HG03469 (cell line): ENCODE results near the gene HTN3.
A peak's percentile ranks its signal among the peaks of the same experiment; 100 is the strongest.
"Not testable (repeated sequence)": the region's sequence is repeated elsewhere in the genome, so short reads cannot be mapped to it uniquely, and the experiment has no call there.

ENCODE experiments used
- ATAC-seq: cut with Tn5 transposase; IDR thresholded peaks from one replicate; pipeline ENCODE4 v1.9.1; 2021; ENCODE audit warnings: mild to moderate bottlenecking, moderate library complexity, moderate number of reproducible peaks; ENCODE audit not compliant: unreplicated experiment

The HTN3 gene

DNA sequence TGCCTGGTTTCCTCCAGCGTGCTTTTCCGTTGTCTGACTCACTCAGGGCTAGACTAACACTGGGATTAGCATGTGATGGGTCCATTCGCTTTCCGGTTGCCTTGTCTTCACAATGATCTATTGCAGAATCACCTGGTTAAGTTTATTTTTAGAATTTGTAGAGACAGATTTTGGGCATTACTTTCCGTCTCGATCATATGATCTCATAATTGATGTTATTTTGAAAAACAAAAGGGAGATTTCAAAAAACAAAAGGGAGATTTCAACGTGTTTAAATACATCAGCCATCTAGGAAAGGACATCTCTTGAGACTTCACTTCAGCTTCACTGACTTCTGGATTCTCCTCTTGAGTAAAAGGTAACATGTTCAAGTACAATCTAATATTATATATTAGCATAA, at the start of gene HTN3:
HTN3 (plus strand) TSS at position 301 of the 400 bp plus-strand sequence. CDS start 2,282 bp downstream, outside the sequence.
- not testable (repeated sequence) for ATAC-seq

DNA sequence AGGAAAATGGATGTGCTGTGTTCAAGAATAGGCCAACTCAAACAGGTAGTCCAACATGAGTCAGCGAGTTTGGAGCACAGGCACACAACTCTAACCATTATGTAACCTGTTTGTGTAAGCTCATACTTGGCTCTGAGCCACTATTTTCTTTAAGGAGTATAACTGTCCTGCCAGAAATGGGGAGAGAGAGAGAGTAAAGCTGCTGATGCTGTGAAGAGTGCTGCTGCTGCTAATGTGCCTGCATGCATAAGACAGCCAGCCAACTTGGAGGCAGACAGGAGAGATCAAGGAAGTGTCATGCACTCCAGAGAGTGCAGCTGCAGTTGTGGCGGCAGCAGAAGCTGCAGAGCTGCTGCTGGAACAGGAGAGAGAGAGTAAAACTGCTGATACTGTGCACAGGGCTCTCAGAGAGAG, 44.2 kb upstream of the HTN3 start:
- peak; percentile 59 for ATAC-seq

DNA sequence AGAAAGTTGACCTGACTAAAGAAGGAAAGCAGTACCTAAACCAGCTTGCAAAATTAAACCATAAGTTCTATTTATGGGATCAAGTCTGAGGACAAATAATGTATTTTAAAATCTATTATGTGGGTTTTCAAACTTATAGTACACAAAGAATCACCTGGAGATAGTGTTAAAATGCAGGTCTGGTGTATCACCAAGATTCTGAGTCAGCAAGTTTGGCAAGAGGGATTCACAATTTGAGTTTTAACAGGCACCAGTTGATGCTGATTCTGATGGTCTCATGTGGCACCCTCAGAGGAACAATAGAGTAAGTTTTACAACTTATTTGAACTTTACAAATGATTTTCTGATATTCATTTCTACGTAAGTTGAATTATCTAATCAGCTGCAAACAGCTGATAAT, 41.6 kb upstream of the HTN3 start:
- no peak for ATAC-seq

DNA sequence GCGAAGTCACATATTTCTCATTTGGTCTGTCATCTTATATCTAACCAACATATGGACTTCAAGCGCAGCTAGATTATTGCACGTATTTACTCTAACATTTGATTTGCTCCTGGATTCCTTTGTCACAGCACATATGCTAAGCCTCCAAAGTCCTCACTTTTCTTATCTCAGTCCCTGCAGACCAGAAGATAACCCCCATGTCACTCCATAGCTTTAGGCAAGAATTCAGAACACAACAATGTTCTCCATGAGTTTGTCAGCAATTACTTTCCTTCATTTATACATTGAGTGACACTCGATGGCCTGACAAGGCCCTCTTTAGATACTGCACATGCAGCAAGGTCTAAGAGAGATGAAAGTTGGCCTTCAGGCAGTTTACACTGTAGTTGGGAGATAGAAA, 37.2 kb upstream of the HTN3 start:
- ATAC-seq: no peak

DNA sequence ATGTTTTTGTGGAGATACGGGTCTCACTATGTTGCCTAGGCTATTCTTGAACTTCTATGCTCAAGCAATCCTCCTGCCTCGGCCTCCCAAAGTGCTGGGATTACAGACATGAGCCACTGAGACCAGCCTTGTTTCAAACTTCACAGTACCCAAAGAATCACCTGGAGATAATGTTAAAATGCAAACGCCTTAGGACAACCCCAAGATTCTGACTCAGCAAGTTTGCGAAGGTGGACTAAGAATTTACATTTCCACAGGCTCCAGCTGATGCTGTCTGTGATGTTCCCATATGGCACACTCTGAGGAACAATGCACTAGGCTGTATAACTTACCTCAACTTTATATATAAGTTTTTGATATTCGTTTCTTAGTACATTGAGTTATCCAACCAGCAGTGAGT, 33.5 kb upstream of the HTN3 start:
- ATAC-seq: no peak

DNA sequence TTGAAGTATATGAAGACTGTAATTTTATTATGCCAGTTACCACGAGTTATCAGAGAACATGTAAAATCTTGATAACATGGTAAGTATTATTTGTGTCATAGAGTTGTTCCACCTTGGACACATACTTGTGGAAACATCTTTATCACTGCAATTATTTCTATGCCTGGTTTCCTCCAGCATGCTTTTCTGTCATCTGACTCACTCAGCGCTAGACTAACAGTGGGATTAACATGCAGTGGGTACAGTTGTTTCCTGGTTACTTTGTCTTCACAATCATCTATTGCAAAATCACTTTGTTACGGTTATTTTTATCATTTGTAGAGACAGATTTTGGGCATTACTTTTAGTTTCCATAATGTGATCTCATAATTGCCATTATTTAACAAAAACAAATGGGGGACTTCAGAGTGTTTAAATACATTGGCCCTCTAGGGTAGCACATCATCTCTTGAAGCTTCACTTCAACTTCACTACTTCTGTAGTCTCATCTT, 32.7 kb upstream of the HTN3 start, which contains the start of gene STATH:
STATH (plus strand) TSS at position 441 of the 491 bp plus-strand sequence. CDS start 2,472 bp downstream, outside the sequence.
- no peak for ATAC-seq

DNA sequence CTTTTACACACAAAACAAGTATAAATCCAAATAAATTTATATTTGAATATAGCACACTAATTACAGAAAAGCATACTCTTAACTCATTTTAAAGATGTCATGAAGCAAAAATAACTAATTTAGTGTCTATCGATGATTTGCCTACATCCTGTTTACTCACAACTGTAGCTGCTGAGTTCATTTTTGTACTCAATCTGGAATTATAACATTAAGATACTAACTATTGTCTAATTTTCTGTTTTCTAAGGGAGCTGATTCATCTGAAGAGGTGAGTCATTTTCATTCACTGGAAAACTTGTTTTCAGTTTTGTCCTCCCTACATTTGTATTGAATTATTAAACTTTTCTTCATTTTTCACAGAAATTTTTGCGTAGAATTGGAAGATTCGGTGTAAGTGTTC, 28.8 kb upstream of the HTN3 start:
- ATAC-seq: peak; percentile 51

DNA sequence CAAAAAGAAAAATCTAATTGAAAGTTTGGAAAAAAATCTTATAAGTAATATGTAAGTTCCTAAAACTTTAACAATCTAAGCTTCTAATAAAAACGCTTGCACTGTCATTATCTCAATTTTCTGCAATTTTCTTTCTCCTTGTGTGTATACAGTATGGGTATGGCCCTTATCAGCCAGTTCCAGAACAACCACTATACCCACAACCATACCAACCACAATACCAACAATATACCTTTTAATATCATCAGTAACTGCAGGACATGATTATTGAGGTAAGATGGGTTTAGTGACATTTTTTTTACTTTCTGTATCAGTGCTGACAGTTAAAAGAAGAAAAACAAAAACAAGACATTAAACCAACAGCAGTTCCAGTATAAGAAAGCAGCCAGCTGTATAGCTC, 27.5 kb upstream of the HTN3 start:
- no peak for ATAC-seq

DNA sequence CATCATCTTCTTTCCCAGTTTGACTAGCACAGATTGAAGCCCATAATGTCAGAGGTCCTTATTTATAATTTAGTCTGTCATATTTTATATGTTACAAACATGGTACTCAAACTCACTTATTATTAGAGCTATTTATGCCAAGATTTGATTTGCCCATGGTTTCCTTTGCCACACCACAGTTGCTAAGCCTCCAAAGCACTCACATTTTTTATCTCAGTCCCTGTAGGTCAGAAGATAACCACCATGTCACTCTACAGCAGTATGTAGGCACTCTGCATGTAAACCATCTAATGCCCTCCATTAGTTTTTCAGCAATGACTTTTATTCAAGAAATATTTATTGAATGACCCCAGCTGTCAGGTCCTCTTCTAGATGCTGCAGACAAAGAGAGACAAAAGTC, 25.8 kb upstream of the HTN3 start:
- no peak for ATAC-seq

DNA sequence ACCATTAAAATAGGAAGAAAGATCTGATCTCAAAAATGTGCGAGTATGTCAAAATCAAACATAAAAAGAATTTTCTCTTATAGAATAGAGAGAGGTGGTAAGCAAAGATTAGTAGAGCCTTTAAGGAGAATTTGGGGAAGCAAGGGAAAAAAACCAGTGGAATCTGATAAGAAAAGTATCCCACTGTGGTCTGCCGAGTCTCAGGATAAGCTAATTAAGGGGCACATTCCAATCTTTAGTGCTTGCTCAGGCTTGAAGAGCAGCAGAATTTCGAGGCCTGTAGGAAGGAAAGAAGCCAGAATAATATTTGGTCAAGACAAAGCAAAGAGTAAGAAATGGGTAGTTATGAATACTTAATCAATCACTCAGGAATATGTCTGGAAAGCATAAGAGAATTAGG, 19.5 kb upstream of the HTN3 start:
- ATAC-seq: no peak

DNA sequence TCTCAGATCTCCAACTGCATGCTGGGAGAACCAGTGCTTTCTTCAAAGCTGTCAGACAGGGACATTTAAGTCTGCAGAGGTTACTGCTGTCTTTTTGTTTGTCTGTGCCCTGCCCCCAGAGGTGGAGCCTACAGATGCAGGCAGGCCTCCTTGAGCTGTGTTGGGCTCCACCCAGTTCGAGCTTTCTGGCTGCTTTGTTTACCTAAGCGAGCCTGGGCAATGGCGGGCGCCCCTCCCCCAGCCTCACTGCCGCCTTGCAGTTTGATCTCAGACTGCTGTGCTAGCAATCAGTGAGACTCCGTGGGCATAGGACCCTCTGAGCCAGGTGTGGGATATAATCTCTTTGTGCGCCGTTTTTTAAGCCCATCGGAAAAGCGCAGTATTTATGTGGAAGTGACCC, 9.3 kb upstream of the HTN3 start:
- not testable (repeated sequence) for ATAC-seq

DNA sequence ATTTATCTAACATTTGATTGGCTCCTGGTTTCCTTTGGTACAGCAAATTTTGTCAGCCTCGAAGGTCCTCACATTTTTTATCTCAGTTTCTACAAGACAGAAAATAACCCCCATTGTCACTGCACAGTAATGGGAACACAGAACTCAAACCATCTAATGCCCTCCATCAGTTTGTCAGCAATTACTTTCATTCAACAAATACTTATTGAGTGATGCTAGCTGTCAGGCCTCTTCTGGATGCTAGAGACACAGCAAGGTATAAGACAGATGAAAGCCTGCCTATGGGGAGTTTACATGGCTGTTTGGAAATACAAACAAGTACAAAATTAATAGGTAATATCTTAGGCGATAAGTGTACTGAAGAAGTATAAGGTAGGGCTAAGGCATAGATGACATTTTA, 5.0 kb upstream of the HTN3 start:
- ATAC-seq: no peak

DNA sequence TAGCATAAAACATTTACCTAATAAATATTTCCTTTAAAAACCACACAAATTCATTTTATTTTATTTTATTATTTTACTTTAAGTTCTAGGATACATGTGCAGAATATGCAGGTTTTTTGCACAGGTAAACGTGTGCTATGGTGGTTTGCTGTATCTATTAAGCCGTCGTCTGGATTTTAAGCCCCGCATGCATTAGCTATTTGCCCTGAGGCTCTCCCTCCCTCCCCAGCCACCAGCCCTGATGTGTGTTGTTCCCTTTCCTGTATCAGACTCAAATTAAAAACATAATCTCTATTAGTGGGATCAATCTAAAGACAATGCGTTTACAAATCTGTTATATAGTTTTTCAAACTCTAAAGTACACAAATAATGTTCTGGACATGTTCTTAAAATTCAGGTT, 1.2 kb upstream of the HTN3 start:
- no peak for ATAC-seq

DNA sequence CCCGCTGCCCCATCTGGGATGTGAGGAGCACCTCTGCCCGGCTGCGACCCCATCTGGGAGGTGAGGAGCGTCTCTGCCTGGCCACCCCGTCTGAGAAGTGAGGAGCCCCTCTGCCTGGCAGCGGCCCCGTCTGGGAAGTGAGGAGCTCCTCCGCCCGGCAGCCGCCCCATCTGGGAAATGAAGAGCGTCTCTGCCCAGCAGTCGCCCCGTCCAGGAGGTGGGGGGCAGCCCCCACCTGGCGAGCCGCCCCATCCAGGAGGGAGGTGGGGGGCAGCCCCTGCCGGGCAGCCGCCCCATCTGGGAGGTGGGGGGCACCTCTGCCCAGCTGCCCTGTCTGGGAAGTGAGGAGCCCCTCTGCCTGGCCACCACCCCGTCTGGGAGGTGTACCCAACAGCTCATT, 9.3 kb downstream of the HTN3 start:
- not testable (repeated sequence) for ATAC-seq

DNA sequence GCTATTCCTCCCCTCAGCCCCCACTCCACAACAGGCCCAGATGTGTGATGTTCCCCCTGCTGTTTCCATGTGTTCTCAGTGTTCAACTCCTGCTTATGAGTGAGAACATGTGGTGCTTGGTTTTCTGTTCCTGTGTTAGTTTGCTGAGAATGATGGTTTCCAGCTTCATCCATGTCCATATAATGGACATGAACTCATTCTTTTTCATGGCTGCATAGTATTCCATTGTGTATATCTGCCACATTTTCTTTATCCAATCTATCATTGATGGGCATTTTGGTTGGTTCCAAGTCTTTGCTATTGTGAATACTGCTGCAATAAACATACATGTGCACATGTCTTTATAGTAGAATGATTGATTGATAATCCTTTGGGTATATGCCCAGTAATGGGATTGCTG, 11.7 kb downstream of the HTN3 start:
- ATAC-seq: not testable (repeated sequence)

DNA sequence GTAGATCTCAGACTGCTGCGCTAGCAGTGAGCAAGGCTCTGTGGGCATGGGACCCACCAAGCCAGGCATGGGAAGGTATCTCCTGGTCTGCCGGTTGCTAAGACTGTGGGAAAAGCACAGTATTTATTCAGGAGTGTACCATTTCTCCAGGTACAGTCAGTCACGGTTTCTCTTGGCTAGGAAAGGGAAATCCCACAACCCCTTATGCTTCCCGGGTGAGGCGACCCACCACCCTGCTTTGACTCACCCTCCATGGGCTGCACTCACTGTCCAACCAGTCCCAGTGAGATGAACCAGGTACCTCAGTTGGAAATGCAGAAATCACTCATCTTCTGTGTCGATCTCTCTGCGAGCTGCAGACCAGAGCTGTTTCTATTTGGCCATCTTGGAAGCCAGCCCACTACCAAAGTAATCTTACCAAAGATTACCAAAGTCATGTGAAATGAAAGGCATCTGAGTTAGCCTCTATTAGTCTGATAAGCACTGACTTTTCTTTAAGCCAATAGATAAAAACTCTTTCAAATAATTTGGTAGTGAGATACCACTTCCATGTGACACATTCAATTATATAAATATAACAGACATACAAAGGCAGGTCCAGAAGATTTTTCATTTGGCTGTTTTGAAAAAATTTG, 13.5 kb downstream of the HTN3 start:
- ATAC-seq: no peak

DNA sequence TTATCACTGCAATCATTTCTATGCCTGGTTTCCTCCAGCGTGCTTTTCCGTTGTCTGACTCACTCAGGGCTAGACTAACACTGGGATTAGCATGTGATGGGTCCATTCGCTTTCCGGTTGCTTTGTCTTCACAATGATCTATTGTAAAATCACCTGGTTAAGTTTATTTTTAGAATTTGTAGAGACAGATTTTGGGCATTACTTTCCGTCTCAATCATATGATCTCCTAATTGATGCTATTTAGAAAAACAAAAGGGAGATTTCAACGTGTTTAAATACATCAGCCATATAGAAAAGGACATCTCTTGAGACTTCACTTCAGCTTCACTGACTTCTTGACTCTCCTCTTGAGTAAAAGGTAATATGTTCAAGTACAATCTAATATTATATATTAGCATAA, 21.9 kb downstream of the HTN3 start, which contains the start of gene HTN1:
HTN1 (plus strand) TSS at position 301 of the 400 bp plus-strand sequence. CDS start 2,639 bp downstream, outside the sequence.
- not testable (repeated sequence) for ATAC-seq

DNA sequence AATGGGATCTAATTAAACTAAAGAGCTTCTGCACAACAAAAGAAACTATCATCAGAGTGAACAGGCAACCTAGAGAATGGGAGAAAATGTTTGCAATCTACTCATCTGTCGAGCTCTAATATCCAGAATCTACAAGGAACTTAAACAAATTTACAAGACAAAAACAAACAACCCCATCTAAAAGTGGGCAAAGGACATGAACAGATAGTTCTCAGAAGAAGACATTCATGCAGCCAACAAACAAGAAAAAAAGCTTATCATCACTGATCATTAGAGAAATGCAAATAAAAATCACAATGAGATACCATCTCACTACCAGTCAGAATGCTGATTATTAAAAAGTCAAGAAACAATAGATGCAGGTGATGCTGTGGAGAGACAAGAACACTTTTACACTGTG, 28.3 kb downstream of the HTN3 start:
- ATAC-seq: not testable (repeated sequence)

DNA sequence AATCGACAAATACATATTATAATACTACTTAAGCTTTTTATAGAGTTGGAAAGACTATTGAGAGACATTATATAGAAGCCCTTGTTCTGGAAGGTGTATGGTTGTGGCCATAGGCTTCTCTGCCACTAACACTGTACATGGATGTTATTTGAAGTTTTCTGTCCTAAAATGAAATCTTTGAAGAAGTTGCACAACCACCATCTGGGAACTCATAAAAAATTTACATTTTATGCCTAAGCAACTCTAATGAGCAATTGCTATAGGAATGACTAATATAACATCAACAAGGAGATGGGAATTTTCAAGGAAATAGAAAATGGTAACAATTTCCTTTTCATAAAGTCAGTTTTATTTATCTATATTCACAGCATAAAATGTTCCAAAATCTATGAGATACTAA, 29.4 kb downstream of the HTN3 start:
- no peak for ATAC-seq

DNA sequence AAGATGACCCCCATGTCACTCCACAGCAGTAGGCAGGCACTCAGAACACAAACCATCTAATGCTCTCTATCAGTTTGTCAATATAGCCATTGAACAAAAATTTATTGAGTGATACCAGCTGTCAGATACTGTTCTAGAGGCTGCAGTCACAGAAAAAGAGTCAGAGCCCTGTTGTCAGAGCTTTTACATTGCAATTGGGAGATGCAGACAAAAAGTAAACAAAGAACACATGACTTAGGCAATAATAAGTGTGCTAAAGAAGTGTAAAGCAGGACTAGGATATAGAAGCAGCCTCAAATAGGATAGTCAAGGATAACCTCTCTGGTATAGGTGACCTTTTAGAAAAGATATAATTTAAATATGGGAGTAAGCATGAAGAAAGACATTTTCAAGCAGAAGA, 30.9 kb downstream of the HTN3 start:
- no peak for ATAC-seq

DNA sequence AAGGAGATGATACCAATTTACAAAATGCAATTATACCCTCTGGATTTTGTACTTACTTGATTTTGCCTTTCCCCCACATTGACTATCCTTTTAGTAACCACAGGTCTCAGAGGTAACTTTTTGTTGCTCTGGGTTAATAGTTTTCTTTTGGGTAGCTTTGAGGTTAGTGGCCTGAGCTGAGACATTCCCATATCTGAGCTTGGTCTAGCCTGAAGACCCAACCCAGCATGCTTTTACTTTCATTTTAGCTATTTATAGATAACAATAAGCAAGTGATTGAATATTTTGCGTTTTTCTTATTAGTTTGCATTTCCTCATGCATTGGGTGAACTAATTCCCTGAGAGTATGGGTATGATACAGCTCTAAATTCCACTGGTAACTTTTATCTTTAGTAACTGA, 33.7 kb downstream of the HTN3 start:
- ATAC-seq: peak; percentile 94

DNA sequence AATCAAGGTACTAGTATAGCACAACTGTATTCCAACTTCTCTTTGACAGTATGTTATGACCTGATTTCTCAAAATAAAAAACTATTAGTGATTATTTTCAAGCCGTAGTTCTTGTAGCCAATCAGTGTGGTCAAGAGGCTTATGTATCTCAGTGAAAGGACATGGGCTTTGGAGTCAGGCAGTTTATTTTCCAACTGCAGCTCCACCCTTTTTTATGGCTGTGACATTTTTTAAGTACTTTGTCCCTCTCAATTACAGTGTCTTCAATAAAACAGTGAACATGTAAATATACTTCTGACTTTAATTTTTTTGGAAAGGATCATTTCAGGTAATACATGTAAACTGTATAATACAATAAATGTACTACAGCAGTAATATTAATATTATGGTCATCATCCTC, 51.9 kb downstream of the HTN3 start:
- ATAC-seq: no peak
